WTC11 (cell line): ENCODE data around the gene LSM12. TPM values are rescaled to one million over a fixed set of nuclear protein-coding genes. Genes with fewer than 3 reads are reported as not detected.

Experiments used
- ATAC-seq: fragments of 200-7000 bp; cut with Tn5 transposase; 2 replicates; pipeline ENCODE4 v1.10.0; 2021; ENCODE audit warnings: mild to moderate bottlenecking, moderate library complexity
- CTCF ChIA-PET: fragments of 300-600 bp; sonication (Branson Sonifier 250); formaldehyde crosslinking; loops from one replicate; lab custom pipeline; 2021; ENCODE audit warnings: antibody characterized with exemption; lab: Charles Lee
- POLR2A ChIA-PET: fragments of 350-600 bp; sonication (Branson Sonifier 250); formaldehyde crosslinking; loops from one replicate; lab custom pipeline; 2021; ENCODE audit warnings: antibody characterized with exemption; lab: Charles Lee
- DNase-seq: peaks from one replicate; pipeline ENCODE4 v3.0.0; 2021; ENCODE audit warnings: low spot score
- H3K27ac Mint-ChIP-seq: 2 replicates; pipeline ENCODE4 v1.8.0; 2021; ENCODE audit warnings: mixed read lengths
- H3K27me3 Mint-ChIP-seq: 2 replicates; pipeline ENCODE4 v1.8.0; 2021; ENCODE audit warnings: low read depth, mild to moderate bottlenecking, moderate library complexity, mixed read lengths
- H3K36me3 Mint-ChIP-seq: 2 replicates; pipeline ENCODE4 v1.8.0; 2021; ENCODE audit warnings: mixed read lengths
- H3K4me1 Mint-ChIP-seq: 2 replicates; pipeline ENCODE4 v1.8.0; 2022; ENCODE audit warnings: mixed read lengths
- H3K4me3 Mint-ChIP-seq: 2 replicates; pipeline ENCODE4 v1.8.0; 2021; ENCODE audit warnings: mild to moderate bottlenecking, moderate library complexity, mixed read lengths
- H3K9me3 Mint-ChIP-seq: 2 replicates; pipeline ENCODE4 v1.8.0; 2021; ENCODE audit warnings: mixed read lengths
- ATF1 ChIP-seq: sonication (generic); formaldehyde crosslinking; IDR thresholded peaks from 2 replicates; pipeline ENCODE4 v1.8.1; 2023; ENCODE audit warnings: mild to moderate bottlenecking, moderate library complexity, missing genetic modification reagents
- CBFB ChIP-seq: sonication (generic); formaldehyde crosslinking; IDR thresholded peaks from 2 replicates; pipeline ENCODE4 v1.8.1; 2022; ENCODE audit warnings: mild to moderate bottlenecking, low read depth, missing genetic modification reagents
- CTCF ChIP-seq: fragments of 200-600 bp; IDR thresholded peaks from 2 replicates; pipeline ENCODE4 v1.8.0; 2022; ENCODE audit warnings: antibody characterized with exemption
- E2F5 ChIP-seq: sonication (generic); formaldehyde crosslinking; IDR thresholded peaks from 2 replicates; pipeline ENCODE4 v1.8.1; 2022; ENCODE audit warnings: mild to moderate bottlenecking, moderate library complexity, missing genetic modification reagents
- EMX1 ChIP-seq: fragments of 250-450 bp; sonication (Bioruptor Pico); IDR thresholded peaks from 2 replicates; pipeline ENCODE4 v1.8.0; 2021; ENCODE audit warnings: mild to moderate bottlenecking
- ESRRA ChIP-seq: sonication (generic); formaldehyde crosslinking; IDR thresholded peaks from 2 replicates; pipeline ENCODE4 v1.8.1; 2022; ENCODE audit warnings: mild to moderate bottlenecking, missing genetic modification reagents, borderline replicate concordance
- FOXK1 ChIP-seq: sonication (generic); formaldehyde crosslinking; IDR thresholded peaks from 2 replicates; pipeline ENCODE4 v1.8.0; 2022; ENCODE audit warnings: mild to moderate bottlenecking, moderate library complexity, missing genetic modification reagents
- FOXP1 ChIP-seq: sonication (generic); formaldehyde crosslinking; IDR thresholded peaks from 2 replicates; pipeline ENCODE4 v1.8.0; 2022; ENCODE audit warnings: missing genetic modification reagents, mild to moderate bottlenecking, moderate library complexity, borderline replicate concordance
- GABPB1 ChIP-seq: sonication (generic); formaldehyde crosslinking; IDR thresholded peaks from 2 replicates; pipeline ENCODE4 v1.8.1; 2023; ENCODE audit warnings: mild to moderate bottlenecking, missing genetic modification reagents
- GTF2I ChIP-seq: fragments of 250-450 bp; sonication (Bioruptor Pico); conservative IDR thresholded peaks from 2 replicates; pipeline ENCODE4 v1.4.0; 2021; ENCODE audit warnings: mild to moderate bottlenecking
- JUN ChIP-seq: sonication (generic); formaldehyde crosslinking; IDR thresholded peaks from 2 replicates; pipeline ENCODE4 v1.8.0; 2023; ENCODE audit warnings: mild to moderate bottlenecking, missing genetic modification reagents
- MYBL2 ChIP-seq: sonication (generic); formaldehyde crosslinking; IDR thresholded peaks from 2 replicates; pipeline ENCODE4 v1.8.1; 2023; ENCODE audit warnings: mild to moderate bottlenecking, moderate library complexity, missing genetic modification reagents
- NFE2L1 ChIP-seq: sonication (generic); formaldehyde crosslinking; IDR thresholded peaks from 2 replicates; pipeline ENCODE4 v1.8.1; 2023; ENCODE audit warnings: missing genetic modification reagents
- NR2C2 ChIP-seq: sonication (generic); formaldehyde crosslinking; IDR thresholded peaks from 2 replicates; pipeline ENCODE4 v1.8.0; 2022; ENCODE audit warnings: mild to moderate bottlenecking, missing genetic modification reagents
- OVOL2 ChIP-seq: fragments of 250-450 bp; sonication (Bioruptor Pico); IDR thresholded peaks from 2 replicates; pipeline ENCODE4 v1.9.0; 2021; ENCODE audit warnings: mild to moderate bottlenecking, borderline replicate concordance
- RELA ChIP-seq: sonication (generic); formaldehyde crosslinking; IDR thresholded peaks from 2 replicates; pipeline ENCODE4 v1.8.1; 2022; ENCODE audit warnings: missing genetic modification reagents, mild to moderate bottlenecking, borderline replicate concordance
- SMAD3 ChIP-seq: sonication (generic); formaldehyde crosslinking; IDR thresholded peaks from 2 replicates; pipeline ENCODE4 v1.8.0; 2022; ENCODE audit warnings: missing genetic modification reagents, mild to moderate bottlenecking, borderline replicate concordance
- SP1 ChIP-seq: sonication (generic); formaldehyde crosslinking; conservative IDR thresholded peaks from 2 replicates; pipeline ENCODE4 v1.8.1; 2022; ENCODE audit warnings: missing genetic modification reagents
- TCF7 ChIP-seq: sonication (generic); formaldehyde crosslinking; IDR thresholded peaks from 2 replicates; pipeline ENCODE4 v1.8.0; 2022; ENCODE audit warnings: mild to moderate bottlenecking, low read depth, missing genetic modification reagents, moderate library complexity
- TEAD4 ChIP-seq: sonication (generic); formaldehyde crosslinking; IDR thresholded peaks from 2 replicates; pipeline ENCODE4 v1.8.0; 2022; ENCODE audit warnings: mild to moderate bottlenecking, missing genetic modification reagents
- ZNF138 ChIP-seq: sonication (generic); formaldehyde crosslinking; conservative IDR thresholded peaks from 2 replicates; pipeline ENCODE4 v1.8.1; 2022; ENCODE audit warnings: mild to moderate bottlenecking, moderate library complexity, missing genetic modification reagents
- ZNF232 ChIP-seq: sonication (generic); formaldehyde crosslinking; IDR thresholded peaks from 2 replicates; pipeline ENCODE4 v1.8.0; 2022; ENCODE audit warnings: mild to moderate bottlenecking, missing genetic modification reagents
- ZNF423 ChIP-seq: fragments of 250-450 bp; sonication (Bioruptor Pico); IDR thresholded peaks from 2 replicates; pipeline ENCODE4 v2.1.2; 2022; ENCODE audit warnings: mild to moderate bottlenecking, moderate library complexity
- ZNF425 ChIP-seq: fragments of 250-450 bp; sonication (Bioruptor Pico); conservative IDR thresholded peaks from 2 replicates; pipeline ENCODE4 v1.9.0; 2021; ENCODE audit warnings: mild to moderate bottlenecking
- total RNA-seq: library from RNA; stranded (reverse); gene quantifications from 3 replicates; pipeline ENCODE4 v1.2.3, GENCODE V29; 2021
- TF ChIP-seq, protein P1 (sequence below): sonication (generic); formaldehyde crosslinking; IDR thresholded peaks from 2 replicates; pipeline ENCODE4 v1.8.0; 2022; ENCODE audit warnings: mild to moderate bottlenecking, missing genetic modification reagents
- TF ChIP-seq, protein P2 (sequence below): sonication (generic); formaldehyde crosslinking; IDR thresholded peaks from 2 replicates; pipeline ENCODE4 v1.8.1; 2022; ENCODE audit warnings: low read depth, mild to moderate bottlenecking, moderate library complexity, missing genetic modification reagents, borderline replicate concordance
- TF ChIP-seq, protein P3 (sequence below): fragments of 250-450 bp; sonication (Bioruptor Pico); IDR thresholded peaks from 2 replicates; pipeline ENCODE4 v1.9.0; 2021; ENCODE audit warnings: moderate library complexity, mild to moderate bottlenecking, inconsistent platforms, borderline replicate concordance
- TF ChIP-seq, protein P4 (sequence below): sonication (generic); formaldehyde crosslinking; IDR thresholded peaks from 2 replicates; pipeline ENCODE4 v1.8.0; 2022; ENCODE audit warnings: mild to moderate bottlenecking, missing genetic modification reagents

Gene LSM12
- total RNA-seq, 1 experiment from 2014 or later: 102 TPM

- no peaks in the 10 kb centered on the region for H3K9me3 Mint-ChIP-seq
- ATAC-seq: no peak
- no peak overlapping the region; the same call in 1 of the 2 replicates for H3K27ac Mint-ChIP-seq
- H3K36me3 Mint-ChIP-seq: peaks cover 37% of the 10 kb centered on the region
- H3K4me1 Mint-ChIP-seq: peaks cover 10% of the 10 kb centered on the region
- H3K4me3 Mint-ChIP-seq: no peak overlapping the region
- POLR2A ChIA-PET: interaction anchor here (0.6 to 1.8 kb wide), 3 partner anchors 10 to 49 kb away, joined by 4 to 6 read pairs (median 5); no protein-coding TSS in a partner anchor
- H3K27me3 Mint-ChIP-seq: no peaks in the 10 kb centered on the region
- TF ChIP-seq FOXP1 (no peak), MYBL2 (no peak), GABPB1 (CRISPR knock-in tag) (no peak), ZNF232 (CRISPR knock-in tag) (no peak), ATF1 (no peak), ZNF425 (CRISPR knock-in tag) (no peak), SP1 (CRISPR knock-in tag) (no peak), TEAD4 (CRISPR knock-in tag) (no peak), NFE2L1 (CRISPR knock-in tag) (no peak), EMX1 (CRISPR knock-in tag) (no peak), ZNF423 (no peak), ZNF138 (CRISPR knock-in tag) (no peak), NR2C2 (CRISPR knock-in tag) (no peak), CBFB (CRISPR knock-in tag) (no peak), TCF7 (CRISPR knock-in tag) (no peak), E2F5 (CRISPR knock-in tag) (no peak), RELA (CRISPR knock-in tag) (no peak)
- TF ChIP-seq, protein P1, sequence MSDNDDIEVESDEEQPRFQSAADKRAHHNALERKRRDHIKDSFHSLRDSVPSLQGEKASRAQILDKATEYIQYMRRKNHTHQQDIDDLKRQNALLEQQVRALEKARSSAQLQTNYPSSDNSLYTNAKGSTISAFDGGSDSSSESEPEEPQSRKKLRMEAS (CRISPR knock-in tag): no peak
- TF ChIP-seq, protein P2, sequence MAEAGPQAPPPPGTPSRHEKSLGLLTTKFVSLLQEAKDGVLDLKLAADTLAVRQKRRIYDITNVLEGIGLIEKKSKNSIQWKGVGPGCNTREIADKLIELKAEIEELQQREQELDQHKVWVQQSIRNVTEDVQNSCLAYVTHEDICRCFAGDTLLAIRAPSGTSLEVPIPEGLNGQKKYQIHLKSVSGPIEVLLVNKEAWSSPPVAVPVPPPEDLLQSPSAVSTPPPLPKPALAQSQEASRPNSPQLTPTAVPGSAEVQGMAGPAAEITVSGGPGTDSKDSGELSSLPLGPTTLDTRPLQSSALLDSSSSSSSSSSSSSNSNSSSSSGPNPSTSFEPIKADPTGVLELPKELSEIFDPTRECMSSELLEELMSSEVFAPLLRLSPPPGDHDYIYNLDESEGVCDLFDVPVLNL: no peak
- TF ChIP-seq, protein P3, sequence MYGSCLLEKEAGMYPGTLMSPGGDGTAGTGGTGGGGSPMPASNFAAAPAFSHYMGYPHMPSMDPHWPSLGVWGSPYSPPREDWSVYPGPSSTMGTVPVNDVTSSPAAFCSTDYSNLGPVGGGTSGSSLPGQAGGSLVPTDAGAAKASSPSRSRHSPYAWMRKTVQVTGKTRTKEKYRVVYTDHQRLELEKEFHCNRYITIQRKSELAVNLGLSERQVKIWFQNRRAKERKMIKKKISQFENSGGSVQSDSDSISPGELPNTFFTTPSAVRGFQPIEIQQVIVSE (CRISPR knock-in tag): no peak
- TF ChIP-seq, all 79 proteins: peak for 0
- CTCF ChIA-PET: interaction anchor here (1.9 kb wide), 1 partner anchor 10 kb away, joined by 5 read pairs; no protein-coding TSS in a partner anchor
- DNase-seq: no peak
Observed at GRCh38 chr17:44077595-44077909, 11.1 kb upstream of the LSM12 start.

GRCh38 chr17:44076716-44077594 is 10.5 kb upstream of the LSM12 start:
- no peak for DNase-seq
- peak overlapping the region; percentile 46; the same call in 1 of the 2 replicates for H3K27ac Mint-ChIP-seq
- no peak for TF ChIP-seq JUN (CRISPR knock-in tag)
- TF ChIP-seq ZNF423: no peak
- TF ChIP-seq, protein P4, sequence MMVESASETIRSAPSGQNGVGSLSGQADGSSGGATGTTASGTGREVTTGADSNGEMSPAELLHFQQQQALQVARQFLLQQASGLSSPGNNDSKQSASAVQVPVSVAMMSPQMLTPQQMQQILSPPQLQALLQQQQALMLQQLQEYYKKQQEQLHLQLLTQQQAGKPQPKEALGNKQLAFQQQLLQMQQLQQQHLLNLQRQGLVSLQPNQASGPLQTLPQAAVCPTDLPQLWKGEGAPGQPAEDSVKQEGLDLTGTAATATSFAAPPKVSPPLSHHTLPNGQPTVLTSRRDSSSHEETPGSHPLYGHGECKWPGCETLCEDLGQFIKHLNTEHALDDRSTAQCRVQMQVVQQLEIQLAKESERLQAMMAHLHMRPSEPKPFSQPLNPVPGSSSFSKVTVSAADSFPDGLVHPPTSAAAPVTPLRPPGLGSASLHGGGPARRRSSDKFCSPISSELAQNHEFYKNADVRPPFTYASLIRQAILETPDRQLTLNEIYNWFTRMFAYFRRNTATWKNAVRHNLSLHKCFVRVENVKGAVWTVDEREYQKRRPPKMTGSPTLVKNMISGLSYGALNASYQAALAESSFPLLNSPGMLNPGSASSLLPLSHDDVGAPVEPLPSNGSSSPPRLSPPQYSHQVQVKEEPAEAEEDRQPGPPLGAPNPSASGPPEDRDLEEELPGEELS (CRISPR knock-in tag): no peak
- no peak for TF ChIP-seq FOXK1
- TF ChIP-seq SMAD3: no peak
- no peak for TF ChIP-seq OVOL2 (CRISPR knock-in tag)
- no peak for TF ChIP-seq CTCF
- TF ChIP-seq GTF2I: no peak
- TF ChIP-seq ESRRA: no peak

More at GRCh38 chr17:44076716-44077594, 10.5 kb upstream of the LSM12 start:
- ChIA-PET CTCF (no interaction called here), POLR2A (interaction anchor here (1.1 to 1.8 kb wide), 2 partner anchors 10 to 24 kb away, joined by 5 to 6 read pairs; no protein-coding TSS in a partner anchor)
- Mint-ChIP-seq H3K4me1 (peaks cover 10% of the 10 kb centered on the region), H3K4me3 (no peak overlapping the region), H3K9me3 (no peaks in the 10 kb centered on the region), H3K27me3 (no peaks in the 10 kb centered on the region), H3K36me3 (peaks cover 32% of the 10 kb centered on the region)
- no peak for ATAC-seq
